Esophagus squamous epithelium (tissue), 4 donors: ENCODE data around the gene SLAIN2.

ENCODE experiments used
- CTCF ChIP-seq, 6 experiments: fragments of 450-650 bp in 4 of 6; fragments of 200-600 bp in 2 of 6; sonication (generic) in 2 of 6; IDR thresholded peaks; one replicate each; pipeline ENCODE4 v1.5.1; 2016 to 2019; ENCODE audit warnings: antibody characterized with exemption in 6 of 6, mild to moderate bottlenecking in 4 of 6, moderate library complexity in 4 of 6
- POLR2A ChIP-seq, 4 donors: fragments of 450-650 bp; IDR thresholded peaks; one replicate each; pipeline ENCODE4 v1.6.1; 2017; ENCODE audit warnings: antibody characterized with exemption in 4 of 4, mild to moderate bottlenecking in 4 of 4, moderate library complexity in 3 of 4

- TF ChIP-seq CTCF (IDR thresholded peaks at IDR 0.05) (peak; percentile 26 to 78 (median 60)), POLR2A (IDR thresholded peaks at IDR 0.05) (no peak)
Observed at GRCh38 chr4:48315728-48316630, 25.4 kb upstream of the SLAIN2 start.
